Neuronal stem cell (in vitro differentiated cells): ENCODE data around the gene EFTUD2.

ENCODE experiments used
- DNase-seq: peaks from one replicate; pipeline ENCODE4 v3.0.0-alpha.2; 2013; ENCODE audit warnings: low spot score
- H2AFZ ChIP-seq: one replicate; pipeline ENCODE4 v1.6.1; 2013; ENCODE audit warnings: mild to moderate bottlenecking, low read length, inconsistent platforms
- H2AK5ac ChIP-seq: 2 replicates; pipeline ENCODE4 v1.6.1; 2013; ENCODE audit warnings: low read depth, mild to moderate bottlenecking, inconsistent platforms, low read length, moderate library complexity, mixed read lengths
- H2BK120ac ChIP-seq: 2 replicates; pipeline ENCODE4 v1.6.1; 2013; ENCODE audit warnings: low read depth, mild to moderate bottlenecking, inconsistent platforms, low read length, moderate library complexity, mixed read lengths
- H2BK12ac ChIP-seq: one replicate; pipeline ENCODE4 v1.6.1; 2013; ENCODE audit warnings: low read length, inconsistent platforms
- H2BK15ac ChIP-seq: 2 replicates; pipeline ENCODE4 v1.6.1; 2013; ENCODE audit warnings: mild to moderate bottlenecking, low read length, inconsistent platforms, mixed read lengths
- H2BK5ac ChIP-seq: one replicate; pipeline ENCODE4 v1.6.1; 2013; ENCODE audit warnings: inconsistent platforms, mild to moderate bottlenecking, low read length, moderate library complexity
- H3K14ac ChIP-seq: one replicate; pipeline ENCODE4 v1.6.1; 2013; ENCODE audit warnings: low read length, inconsistent platforms
- H3K18ac ChIP-seq: 2 replicates; pipeline ENCODE4 v1.6.1; 2013; ENCODE audit warnings: low read length, inconsistent platforms
- H3K23ac ChIP-seq: 2 replicates; pipeline ENCODE4 v1.6.1; 2013; ENCODE audit warnings: low read depth, mild to moderate bottlenecking, mixed read lengths, low read length, inconsistent platforms; ENCODE audit not compliant: poor library complexity
- H3K27ac ChIP-seq: replicated peaks from 3 replicates; pipeline ENCODE4 v1.5.1; 2013; ENCODE audit warnings: low read length, inconsistent platforms
- H3K27me3 ChIP-seq, 3 experiments: 2 replicates each; pipeline ENCODE4 v1.6.1; 2013; ENCODE audit warnings: low read length in 3 of 3, mild to moderate bottlenecking in 2 of 3, inconsistent platforms in 1 of 3, low read depth in 1 of 3, mixed read lengths in 1 of 3, moderate library complexity in 1 of 3; ENCODE audit not compliant: control insufficient read depth in 3 of 3, insufficient read depth in 3 of 3
- H3K36me3 ChIP-seq, 2 donors: replicated peaks in 1 of 2; 2 replicates each; pipeline ENCODE4 v1.6.1; 2013; ENCODE audit warnings: low read length in 2 of 2; ENCODE audit not compliant: control insufficient read depth in 2 of 2, insufficient read depth in 2 of 2
- H3K4ac ChIP-seq: 2 replicates; pipeline ENCODE4 v1.6.1; 2013; ENCODE audit warnings: inconsistent platforms, mild to moderate bottlenecking, low read length, moderate library complexity
- H3K4me1 ChIP-seq, 2 donors: 1 replicate in 1 of 2; 2 replicates in 1 of 2; pipeline ENCODE4 v1.6.1; 2013; ENCODE audit warnings: low read length in 2 of 2, low read depth in 1 of 2; ENCODE audit not compliant: control insufficient read depth in 2 of 2, insufficient read depth in 1 of 2
- H3K4me2 ChIP-seq: one replicate; pipeline ENCODE4 v1.6.1; 2013; ENCODE audit warnings: mild to moderate bottlenecking, low read length, inconsistent platforms; ENCODE audit not compliant: insufficient read depth, poor library complexity, severe bottlenecking
- H3K4me3 ChIP-seq, 2 donors: 2 replicates each; pipeline ENCODE4 v1.5.1; 2013; ENCODE audit warnings: low read length in 2 of 2, mild to moderate bottlenecking in 2 of 2, inconsistent platforms in 1 of 2, moderate library complexity in 1 of 2
- H3K79me1 ChIP-seq: one replicate; pipeline ENCODE4 v1.6.1; 2013; ENCODE audit warnings: low read depth, mild to moderate bottlenecking, inconsistent platforms, low read length, moderate library complexity
- H3K9ac ChIP-seq: one replicate; pipeline ENCODE4 v1.6.1; 2013; ENCODE audit warnings: mild to moderate bottlenecking, low read depth, low read length, inconsistent platforms; ENCODE audit not compliant: poor library complexity
- H3K9me3 ChIP-seq, 2 donors: replicated peaks in 1 of 2; 2 replicates each; pipeline versions ENCODE3 to v1.6.1; 2013; ENCODE audit warnings: low read length in 2 of 2, mild to moderate bottlenecking in 2 of 2, inconsistent platforms in 1 of 2, low read depth in 1 of 2, mixed read lengths in 1 of 2, moderate library complexity in 1 of 2; ENCODE audit not compliant: control insufficient read depth in 2 of 2, insufficient read depth in 1 of 2
- H4K8ac ChIP-seq: one replicate; pipeline ENCODE4 v1.6.1; 2013; ENCODE audit warnings: low read depth, mild to moderate bottlenecking, inconsistent platforms, low read length, moderate library complexity
- H4K91ac ChIP-seq: one replicate; pipeline ENCODE4 v1.6.1; 2013; ENCODE audit warnings: low read length, low read depth, mild to moderate bottlenecking, inconsistent platforms; ENCODE audit not compliant: poor library complexity
- WGBS, 2 donors: extraction: QIAGEN DNeasy Blood & Tissue Kit; methylation state at CpG; one replicate each; pipeline ENCODE4 v1.1.7; 2013; ENCODE audit warnings: missing lambda C conversion rate in 2 of 2, mixed read lengths in 1 of 2; ENCODE audit not compliant: insufficient read length in 2 of 2, insufficient replicate concordance in 1 of 2; ENCODE audit errors: extremely low coverage in 2 of 2; 5-methylcytosine and 5-hydroxymethylcytosine counted together

The EFTUD2 gene

DNA sequence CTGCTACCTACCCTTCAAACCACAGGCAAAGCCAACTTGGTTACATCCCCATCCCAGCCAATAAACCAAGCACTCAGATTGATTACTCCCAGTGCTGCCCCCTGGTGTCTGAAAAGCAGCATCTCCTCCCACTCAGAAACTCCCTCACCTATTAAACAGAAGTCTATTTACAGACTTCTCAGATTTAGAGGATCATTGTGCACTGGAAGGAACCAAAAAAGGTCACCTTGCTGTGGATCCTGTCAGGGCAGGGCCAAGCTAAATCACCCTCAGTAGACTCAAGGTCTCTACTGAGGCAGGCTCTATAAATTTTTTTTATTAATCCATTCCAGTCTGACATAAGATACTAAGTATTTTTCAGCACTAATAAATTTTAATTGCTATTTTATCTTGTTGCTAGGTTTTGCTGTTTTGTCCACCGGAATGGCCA is 34.0 kb downstream of the EFTUD2 start:
- Histone ChIP-seq H2AK5ac (no peak overlapping the region), H3K9ac (no peak overlapping the region), H2BK12ac (no peak overlapping the region), H3K9me3 (no peaks in the 10 kb centered on the region), H2AFZ (no peak overlapping the region), H3K14ac (no peak overlapping the region), H3K36me3 (peaks cover 44 to 96% of the 10 kb centered on the region in 2 donors), H2BK15ac (no peak overlapping the region), H3K27ac (no peak overlapping the region), H2BK120ac (no peak overlapping the region), H4K8ac (no peak overlapping the region), H3K4me3 (no peak overlapping the region), H3K27me3 (no peaks in the 10 kb centered on the region), H2BK5ac (no peak overlapping the region), H3K4me2 (no peak overlapping the region), H3K4ac (no peak overlapping the region), H3K4me1 (no peaks in the 10 kb centered on the region), H3K18ac (no peak overlapping the region), H4K91ac (no peak overlapping the region), H3K79me1 (no peaks in the 10 kb centered on the region), H3K23ac (no peak overlapping the region)
- no CpG with 5 or more reads among the region's 1 CpG for WGBS, 2 donors
- DNase-seq: peak; percentile 70

DNA sequence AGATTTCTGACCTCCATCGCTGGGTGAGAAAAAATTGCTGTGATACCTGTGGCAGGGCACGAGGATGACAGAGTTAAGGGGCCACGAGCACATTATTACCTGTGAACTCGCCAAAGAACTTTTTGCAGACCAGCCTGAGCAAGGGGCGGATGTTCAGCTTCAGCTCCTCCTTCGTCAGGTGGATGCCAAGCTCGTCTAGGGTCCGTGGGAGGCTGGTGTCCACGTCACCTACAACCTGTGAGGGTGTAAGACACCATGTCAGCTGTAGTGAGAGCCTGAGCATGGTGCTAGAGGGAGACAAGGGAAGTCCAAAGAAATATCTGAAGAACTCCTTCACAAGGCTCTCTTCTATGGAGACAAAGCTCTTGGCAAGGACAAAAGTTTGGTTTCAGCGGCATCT is 34.4 kb downstream of the EFTUD2 start:
- Histone ChIP-seq H3K27ac (no peak overlapping the region), H2BK15ac (no peak overlapping the region), H3K4ac (no peak overlapping the region), H3K23ac (no peak overlapping the region), H3K9ac (no peak overlapping the region), H3K18ac (no peak overlapping the region), H4K91ac (no peak overlapping the region), H3K4me3 (no peak overlapping the region), H2AK5ac (no peak overlapping the region), H2BK12ac (no peak overlapping the region), H4K8ac (no peak overlapping the region), H3K9me3 (no peaks in the 10 kb centered on the region), H3K4me2 (no peak overlapping the region), H3K4me1 (no peaks in the 10 kb centered on the region), H2AFZ (no peak overlapping the region), H2BK5ac (no peak overlapping the region), H3K79me1 (no peaks in the 10 kb centered on the region), H3K36me3 (peaks cover 48 to 96% of the 10 kb centered on the region in 2 donors), H3K27me3 (no peaks in the 10 kb centered on the region), H2BK120ac (no peak overlapping the region), H3K14ac (no peak overlapping the region)
- DNase-seq: no peak
- no CpG with 5 or more reads among the region's 10 CpGs for WGBS, 2 donors

DNA sequence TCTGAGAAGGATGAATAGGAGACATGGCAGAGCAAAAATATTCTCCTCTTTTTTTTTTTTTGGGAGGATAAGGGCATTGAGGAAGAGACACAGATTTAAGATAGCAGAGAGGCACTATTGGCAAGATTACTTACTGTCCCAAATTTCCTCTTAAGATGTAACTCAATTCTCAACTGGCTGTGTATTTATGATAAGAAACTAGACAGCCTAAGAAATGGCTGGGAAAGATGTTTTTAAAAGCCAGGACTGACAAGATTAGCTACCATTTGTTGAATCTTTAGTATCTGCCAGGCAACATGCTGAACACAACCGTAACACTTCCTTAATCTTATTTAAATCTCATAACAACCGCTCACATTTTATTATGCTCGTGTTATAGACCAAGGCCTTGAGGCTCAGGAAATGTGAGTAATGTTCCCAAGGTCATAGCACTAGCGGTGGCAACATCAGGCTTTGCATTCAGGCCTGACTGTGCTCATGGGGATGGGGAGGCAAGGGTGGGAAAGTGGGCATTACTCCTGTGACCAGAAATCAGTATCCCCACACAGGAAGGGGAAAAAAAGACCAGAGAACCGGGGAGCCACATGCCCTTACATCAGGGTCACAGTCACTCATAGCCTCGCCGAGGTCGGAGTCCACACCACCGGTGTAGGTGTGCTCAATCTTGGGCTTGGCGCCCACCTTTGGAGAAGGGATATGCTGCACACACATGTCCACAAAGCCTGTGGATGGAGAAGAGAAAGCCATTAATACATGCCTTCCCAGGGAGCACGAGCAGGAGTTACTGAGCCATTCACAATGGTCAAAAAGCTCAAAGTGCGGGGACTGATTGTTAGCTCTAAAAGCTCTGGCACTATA is 36.0 kb downstream of the EFTUD2 start:
- WGBS, 2 donors: no CpG with 5 or more reads among the region's 12 CpGs
- Histone ChIP-seq H3K9me3 (no peaks in the 10 kb centered on the region), H3K4me2 (no peak overlapping the region), H3K18ac (no peak overlapping the region), H3K79me1 (no peaks in the 10 kb centered on the region), H3K27ac (no peak overlapping the region), H2BK5ac (no peak overlapping the region), H3K14ac (no peak overlapping the region), H3K23ac (no peak overlapping the region), H2BK120ac (no peak overlapping the region), H2BK15ac (no peak overlapping the region), H3K4me3 (no peak overlapping the region), H4K91ac (no peak overlapping the region), H2BK12ac (no peak overlapping the region), H3K9ac (no peak overlapping the region), H3K36me3 (peaks cover 52 to 96% of the 10 kb centered on the region in 2 donors), H2AK5ac (no peak overlapping the region), H2AFZ (no peak overlapping the region), H3K4ac (no peak overlapping the region), H3K27me3 (no peaks in the 10 kb centered on the region), H4K8ac (no peak overlapping the region), H3K4me1 (no peaks in the 10 kb centered on the region)
- no peak for DNase-seq

DNA sequence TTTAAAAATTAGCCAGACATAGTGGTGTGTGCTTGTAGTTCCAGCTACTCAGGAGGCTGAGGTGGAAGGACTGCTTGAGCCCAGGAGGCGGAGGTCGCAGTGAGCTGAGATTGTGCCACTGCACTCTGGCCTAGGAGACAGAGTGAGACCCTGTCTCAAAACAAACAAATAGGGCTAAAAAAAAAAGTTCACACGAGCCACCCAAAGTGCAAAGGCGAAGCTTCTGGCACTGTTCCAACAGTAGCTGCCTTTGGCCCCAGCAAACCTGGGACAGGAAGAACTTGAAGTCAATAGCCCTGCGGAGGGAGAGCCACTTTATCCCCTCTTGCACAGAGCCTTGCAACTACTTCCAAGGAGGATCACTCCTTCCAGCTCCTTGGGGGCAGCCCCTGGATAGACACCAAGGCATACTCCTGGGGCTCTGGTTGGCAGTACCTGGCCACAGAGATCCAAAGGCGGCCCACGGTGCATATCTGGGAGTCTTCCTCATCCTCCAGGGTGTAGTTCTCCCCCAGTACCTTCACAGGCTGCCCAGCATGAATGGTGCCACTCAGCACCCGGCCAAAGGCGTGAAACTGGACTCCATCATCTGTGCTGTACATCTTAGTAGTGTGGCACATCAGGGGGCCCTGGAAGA is 36.8 kb downstream of the EFTUD2 start:
- H2AK5ac ChIP-seq: no peak overlapping the region
- H3K36me3 ChIP-seq: peaks cover 52 to 96% of the 10 kb centered on the region in 2 donors
- H3K79me1 ChIP-seq: no peaks in the 10 kb centered on the region
- no peak overlapping the region for H2AFZ ChIP-seq
- no peaks in the 10 kb centered on the region for H3K27me3 ChIP-seq
- H3K18ac ChIP-seq: no peak overlapping the region
- no peaks in the 10 kb centered on the region for H3K9me3 ChIP-seq
- H2BK12ac ChIP-seq: no peak overlapping the region
- H3K4me3 ChIP-seq: no peak overlapping the region
- no CpG with 5 or more reads among the region's 9 CpGs for WGBS, 2 donors
- no peak overlapping the region for H2BK15ac ChIP-seq
- no peak overlapping the region for H3K14ac ChIP-seq
- H4K8ac ChIP-seq: no peak overlapping the region
- H3K9ac ChIP-seq: no peak overlapping the region
- no peak overlapping the region for H3K23ac ChIP-seq
- H3K27ac ChIP-seq: no peak overlapping the region
- H2BK5ac ChIP-seq: no peak overlapping the region
- H3K4me2 ChIP-seq: no peak overlapping the region
- no peak overlapping the region for H3K4ac ChIP-seq
- no peak overlapping the region for H4K91ac ChIP-seq
- no peak for DNase-seq
- H3K4me1 ChIP-seq: no peaks in the 10 kb centered on the region
- H2BK120ac ChIP-seq: no peak overlapping the region
